NCI-H1105 treated with DMSO at 0.1 percent for 48 hours (cell line): ENCODE data around the gene ATAD3B.
"Not testable (repeated sequence)": the region's sequence is repeated elsewhere in the genome, so short reads cannot be mapped to it uniquely, and the experiment has no call there.

Source experiments
- DNase-seq: peaks from one replicate; lab custom pipeline; 2025; lab: John Stamatoyannopoulos, UW

Gene ATAD3B

GRCh38 chr1:1450616-1451015 lies 20.9 kb upstream of the ATAD3B start:
- DNase-seq, result not testable (repeated sequence)

GRCh38 chr1:1451696-1452364 lies 19.7 kb upstream of the ATAD3B start:
- DNase-seq, result no peak

- DNase-seq, result peak; percentile 44
These were observed 19.2 kb upstream of the ATAD3B start for GRCh38 chr1:1452365-1452739.

GRCh38 chr1:1452882-1453281 lies 18.7 kb upstream of the ATAD3B start:
- DNase-seq, result no peak

GRCh38 chr1:1454286-1455056 lies 17.1 kb upstream of the ATAD3B start:
- DNase-seq, result not testable (repeated sequence)

GRCh38 chr1:1455366-1455884 lies 16.1 kb upstream of the ATAD3B start:
- no peak for DNase-seq

GRCh38 chr1:1455934-1456333 lies 15.6 kb upstream of the ATAD3B start:
- DNase-seq, result not testable (repeated sequence)

GRCh38 chr1:1456683-1457255 lies 14.8 kb upstream of the ATAD3B start:
- DNase-seq, result not testable (repeated sequence)

- not testable (repeated sequence) for DNase-seq
These were observed 12.4 kb upstream of the ATAD3B start for GRCh38 chr1:1459156-1459555.

- not testable (repeated sequence) for DNase-seq
These were observed 11.9 kb upstream of the ATAD3B start for GRCh38 chr1:1459711-1460110.

- DNase-seq, result no peak
These were observed 10.9 kb upstream of the ATAD3B start for GRCh38 chr1:1460540-1461130.

- no peak for DNase-seq
These were observed 9.7 kb upstream of the ATAD3B start for GRCh38 chr1:1461721-1462317.

- no peak for DNase-seq
These were observed 9.1 kb upstream of the ATAD3B start for GRCh38 chr1:1462318-1462966.

GRCh38 chr1:1463312-1463711 lies 8.3 kb upstream of the ATAD3B start:
- DNase-seq, result no peak

GRCh38 chr1:1468196-1468985 lies 3.2 kb upstream of the ATAD3B start:
- DNase-seq, result not testable (repeated sequence)

GRCh38 chr1:1470626-1471388 lies 758 bp upstream of the ATAD3B start:
- peak; percentile 25 for DNase-seq

GRCh38 chr1:1472053-1472876 lies 700 bp downstream of the ATAD3B start:
- not testable (repeated sequence) for DNase-seq

- DNase-seq, result not testable (repeated sequence)
These were observed 4.4 kb downstream of the ATAD3B start for GRCh38 chr1:1476011-1476410.

- DNase-seq, result no peak
These were observed 5.6 kb downstream of the ATAD3B start for GRCh38 chr1:1477206-1477605.
